ENCODE results near the gene TBXAS1. TPM values are rescaled to one million over a fixed set of nuclear protein-coding genes. Genes with fewer than 3 reads are reported as not detected.

The TBXAS1 gene
- polyA plus RNA-seq, 2 of the 4 experiments (the other 2 are of a cell fraction) = 8.8 to 11.6 TPM

GRCh38 chr7:139958599-139959284, 129.7 kb downstream of the TBXAS1 start:
- ChIA-PET POLR2A (no interaction called here), CTCF (interaction anchor here (1.3 to 2.2 kb wide), 3 partner anchors 9 to 312 kb away, joined by 3 to 5 read pairs (median 4); no protein-coding TSS in a partner anchor)
- no peak for FAIRE-seq
- DNase-seq (ENCODE audit: low read depth in 1 of 2, low spot score in 1 of 2) = no peak
- H3K4me2 ChIP-seq = no peak overlapping the region
- no peak overlapping the region for H3K4me3 ChIP-seq
- TF ChIP-seq MAZ (IDR thresholded peaks at IDR 0.05; ENCODE audit: borderline replicate concordance, low read depth, low read length) (no peak), HEYL (CRISPR knock-in tag; IDR thresholded peaks at IDR 0.05) (no peak), HOXB5 (CRISPR knock-in tag; IDR thresholded peaks at IDR 0.05) (no peak), CBX2 (IDR thresholded peaks at IDR 0.05; ENCODE audit: borderline replicate concordance, low read depth) (no peak), NPAS2 (CRISPR knock-in tag; IDR thresholded peaks at IDR 0.05; ENCODE audit: borderline replicate concordance) (no peak), POLR2AphosphoS2 (conservative IDR thresholded peaks at IDR 0.05; ENCODE audit: low read length) (no peak), EP300 (IDR thresholded peaks at IDR 0.05) (no peak), HOXB13 (CRISPR knock-in tag; IDR thresholded peaks at IDR 0.05; ENCODE audit: low read depth) (no peak), GATA3 (IDR thresholded peaks at IDR 0.05; ENCODE audit: borderline replicate concordance) (no peak), PBX3 (IDR thresholded peaks at IDR 0.05) (no peak)
- ATAC-seq = no peak
- WGBS (ENCODE audit: missing lambda C conversion rate) = 87% methylated on average over 14 of the region's 14 CpGs
- H3K9me3 ChIP-seq = no peaks in the 10 kb centered on the region
- 0 out of 3 replicates have a peak, but pooled peaks cover 5% of the 10 kb centered on the region for H3K4me1 ChIP-seq
- no peak overlapping the region for H3K27ac ChIP-seq

- no peak for TF ChIP-seq KDM1A (IDR thresholded peaks at IDR 0.05; ENCODE audit: low read depth)
- no peak for TF ChIP-seq EHF (CRISPR knock-in tag; IDR thresholded peaks at IDR 0.05)
- no peak for TF ChIP-seq JUN (IDR thresholded peaks at IDR 0.05)
- no peak for TF ChIP-seq POLR2AphosphoS2 (conservative IDR thresholded peaks at IDR 0.05; ENCODE audit: low read length)
- TF ChIP-seq CHD2 (IDR thresholded peaks at IDR 0.05; ENCODE audit: low read length, partially characterized antibody) = no peak
- no peak for TF ChIP-seq FOSB (CRISPR knock-in tag; IDR thresholded peaks at IDR 0.05)
- no peak for TF ChIP-seq MAX (IDR thresholded peaks at IDR 0.05)
- no peaks in the 10 kb centered on the region for H3K9me3 ChIP-seq
- H3K4me1 ChIP-seq = 0 out of 3 replicates have a peak, but pooled peaks cover 5% of the 10 kb centered on the region
- WGBS (ENCODE audit: missing lambda C conversion rate) = 70% methylated on average over 6 of the region's 6 CpGs
- no peak for DNase-seq (ENCODE audit: low read depth in 1 of 2, low spot score in 1 of 2)
- H3K4me2 ChIP-seq = no peak overlapping the region
- ChIA-PET POLR2A (no interaction called here), CTCF (interaction anchor here (1.1 to 2.2 kb wide), 4 partner anchors 10 to 313 kb away, joined by 3 to 5 read pairs (median 4); no protein-coding TSS in a partner anchor)
- ATAC-seq = no peak; a peak in 1 of 6 replicates
- H3K4me3 ChIP-seq = no peak overlapping the region
- H3K27ac ChIP-seq = no peak overlapping the region
- FAIRE-seq = no peak
Measured at GRCh38 chr7:139959285-139959628, 130.2 kb downstream of the TBXAS1 start.

GRCh38 chr7:139959718-139960117, 130.7 kb downstream of the TBXAS1 start:
- H3K4me3 ChIP-seq = no peak overlapping the region
- TF ChIP-seq CHD2 (IDR thresholded peaks at IDR 0.05; ENCODE audit: low read length, partially characterized antibody) (no peak), NPAS2 (CRISPR knock-in tag; IDR thresholded peaks at IDR 0.05; ENCODE audit: borderline replicate concordance) (no peak), BCL3 (IDR thresholded peaks at IDR 0.05) (no peak), RFX5 (IDR thresholded peaks at IDR 0.05) (no peak), FOXS1 (CRISPR knock-in tag; IDR thresholded peaks at IDR 0.05) (no peak), GATA3 (IDR thresholded peaks at IDR 0.05; ENCODE audit: borderline replicate concordance) (no peak), USF2 (IDR thresholded peaks at IDR 0.05) (no peak), REST (IDR thresholded peaks at IDR 0.05) (no peak), EHF (CRISPR knock-in tag; IDR thresholded peaks at IDR 0.05) (no peak), NR3C1 (IDR thresholded peaks at IDR 0.05) (no peak)
- CTCF ChIA-PET = interaction anchor here (1.1 to 2.2 kb wide), 4 partner anchors 10 to 313 kb away, joined by 3 to 5 read pairs (median 4); no protein-coding TSS in a partner anchor
- POLR2A ChIA-PET = no interaction called here
- no peaks in the 10 kb centered on the region for H3K9me3 ChIP-seq
- FAIRE-seq (no peak), ATAC-seq (no peak), DNase-seq (ENCODE audit: low read depth in 1 of 2, low spot score in 1 of 2) (no peak)
- H3K4me1 ChIP-seq = 0 out of 3 replicates have a peak, but pooled peaks cover 5% of the 10 kb centered on the region
- H3K27ac ChIP-seq = no peak overlapping the region
- H3K4me2 ChIP-seq = no peak overlapping the region
- 86% methylated on average over 5 of the region's 5 CpGs for WGBS (ENCODE audit: missing lambda C conversion rate)
